GM21360 (cell line): ENCODE measurements around the gene TMEM181.
"Not testable (repeated sequence)": the region's sequence is repeated elsewhere in the genome, so short reads cannot be mapped to it uniquely, and the experiment has no call there.

Source experiments
- ATAC-seq: cut with Tn5 transposase; IDR thresholded peaks from one replicate; pipeline ENCODE4 v1.9.1; 2021; ENCODE audit warnings: mild to moderate bottlenecking, moderate library complexity; ENCODE audit not compliant: unreplicated experiment

Gene TMEM181

GRCh38 chr6:158677094-158677493, 117.2 kb downstream of the TMEM181 start:
- ATAC-seq = not testable (repeated sequence)

GRCh38 chr6:158677906-158678578, 118.2 kb downstream of the TMEM181 start:
- ATAC-seq = no peak

- no peak for ATAC-seq
Observed at GRCh38 chr6:158680015-158680414, 120.1 kb downstream of the TMEM181 start.

- no peak for ATAC-seq
Observed at GRCh38 chr6:158680481-158680880, 120.6 kb downstream of the TMEM181 start.

- no peak for ATAC-seq
Observed at GRCh38 chr6:158684311-158684710, 124.4 kb downstream of the TMEM181 start.

- no peak for ATAC-seq
Observed at GRCh38 chr6:158684745-158685324, 124.9 kb downstream of the TMEM181 start.
